Transverse colon (tissue), 4 donors: ENCODE measurements around the gene CSTB. TPM values are rescaled to one million over a fixed set of nuclear protein-coding genes. Genes with fewer than 3 reads are reported as not detected.
A peak's percentile ranks its signal among the peaks of the same experiment; 100 is the strongest.

Source experiments
- DNase-seq: peaks from one replicate; pipeline ENCODE4 v3.0.0-alpha.2; 2019
- H3K27ac ChIP-seq, 4 donors: fragments of 200-600 bp; sonication (generic); 2 replicates each; pipeline ENCODE4 v1.5.1; 2016 to 2018; ENCODE audit warnings: inconsistent platforms in 4 of 4
- H3K27me3 ChIP-seq: fragments of 200-600 bp; sonication (generic); 2 replicates; pipeline ENCODE4 v1.5.1; 2017; ENCODE audit warnings: inconsistent platforms
- H3K36me3 ChIP-seq, 4 donors: fragments of 200-600 bp; sonication (generic); 2 replicates each; pipeline ENCODE4 v1.5.1; 2017 to 2019; ENCODE audit warnings: inconsistent platforms in 4 of 4
- H3K4me1 ChIP-seq, 4 donors: fragments of 200-600 bp; sonication (generic); 2 replicates each; pipeline ENCODE4 v1.5.1; 2017 to 2020; ENCODE audit warnings: inconsistent platforms in 4 of 4
- H3K4me3 ChIP-seq, 4 donors: fragments of 200-600 bp; sonication (generic); 1 replicate in 1 of 4; 2 replicates in 3 of 4; pipeline versions ENCODE4 v1.5.1 to v1.6.1; 2017 to 2019; ENCODE audit warnings: inconsistent platforms in 4 of 4
- H3K9me3 ChIP-seq, 2 donors: fragments of 200-600 bp; sonication (generic); 2 replicates each; pipeline ENCODE4 v1.5.1; 2017 to 2019; ENCODE audit warnings: inconsistent platforms in 2 of 2
- CTCF ChIP-seq, 5 experiments: fragments of 200-600 bp in 3 of 5; fragments of 450-650 bp in 2 of 5; sonication (generic) in 3 of 5; IDR thresholded peaks; 1 replicate in 2 of 5; 2 replicates in 3 of 5; pipeline ENCODE4 v1.5.1; 2016 to 2017; ENCODE audit warnings: antibody characterized with exemption in 5 of 5, inconsistent platforms in 3 of 5, mild to moderate bottlenecking in 2 of 5, moderate library complexity in 1 of 5
- EP300 ChIP-seq: sonication (generic); formaldehyde crosslinking; IDR thresholded peaks from one replicate; pipeline ENCODE4 v1.6.1; 2017; ENCODE audit warnings: antibody characterized with exemption, low read depth
- POLR2A ChIP-seq: fragments of 450-650 bp; IDR thresholded peaks from one replicate; pipeline ENCODE4 v1.6.1; 2016; ENCODE audit warnings: antibody characterized with exemption, mild to moderate bottlenecking, moderate library complexity
- POLR2AphosphoS5 ChIP-seq, 3 donors: sonication (generic); formaldehyde crosslinking; IDR thresholded peaks; one replicate each; pipeline ENCODE4 v1.6.1; 2016; ENCODE audit warnings: antibody characterized with exemption in 3 of 3
- WGBS, 2 donors: methylation state at CpG; one replicate each; pipeline ENCODE4 v1.1.5; 2018; ENCODE audit warnings: low coverage in 1 of 2; 5-methylcytosine and 5-hydroxymethylcytosine counted together
- in situ Hi-C, 4 donors: fragments of 200-750 bp; cut with MboI; loops; one replicate each; pipeline versions ENCODE4 v1.15.0 to v1.15.1; 2017; ENCODE audit warnings: low sequenced_read_pairs in 3 of 4, low pct_ligation_motif_present in 1 of 4, low pct_unique_long_range_greater_than_20kb in 1 of 4
- intact Hi-C: fragments of 100-400 bp; cut with DNase I; formaldehyde crosslinking; loops from one replicate; pipeline ENCODE4 v1.15.1; 2023; ENCODE audit warnings: low total_unique reads
- total RNA-seq, 4 donors: library from RNA; depleted of rRNA; stranded (reverse); fragments of >200 nt; gene quantifications; one replicate each; pipeline ENCODE4 v1.1.0, GENCODE V29; 2016

Gene CSTB
- total RNA-seq, 4 donors from 2014 or later, result 16.1 to 61.7 (median 19.6) TPM

GRCh38 chr21:43737158-43737950, 38.8 kb downstream of the CSTB start:
- DNase-seq, result no peak
- Histone ChIP-seq H3K27me3 (no peaks in the 10 kb centered on the region), H3K27ac (peak overlapping the region in 2 of 4 donors; percentile 2 to 16), H3K4me1 (peaks cover 14 to 27% (median 22%) of the 10 kb centered on the region in 4 donors), H3K36me3 (no peaks in the 10 kb centered on the region), H3K4me3 (no peak overlapping the region), H3K9me3 (no peaks in the 10 kb centered on the region)
- WGBS, 2 donors, result 91 to 100% methylated on average over 2 to 35 of the region's 35 CpGs
- TF ChIP-seq POLR2AphosphoS5 (IDR thresholded peaks at IDR 0.05) (no peak), CTCF (IDR thresholded peaks at IDR 0.05) (no peak), POLR2A (no peak), EP300 (no peak)
- in situ Hi-C loops, result no loop called here
- intact Hi-C loops, result no loop called here

GRCh38 chr21:43736224-43736883, 39.8 kb downstream of the CSTB start:
- H3K27ac ChIP-seq, result no peak overlapping the region
- H3K27me3 ChIP-seq, result no peaks in the 10 kb centered on the region
- no peak for DNase-seq
- no peaks in the 10 kb centered on the region for H3K36me3 ChIP-seq
- no peaks in the 10 kb centered on the region for H3K9me3 ChIP-seq
- in situ Hi-C loops, result no loop called here
- no peak overlapping the region for H3K4me3 ChIP-seq
- TF ChIP-seq CTCF (IDR thresholded peaks at IDR 0.05), result no peak
- TF ChIP-seq POLR2AphosphoS5 (IDR thresholded peaks at IDR 0.05), result no peak
- no peak for TF ChIP-seq POLR2A
- 93 to 94% methylated on average over 7 to 24 of the region's 25 CpGs for WGBS, 2 donors
- H3K4me1 ChIP-seq, result peaks cover 20 to 37% (median 32%) of the 10 kb centered on the region in 4 donors
- intact Hi-C loops, result no loop called here

GRCh38 chr21:43735236-43736091, 40.6 kb downstream of the CSTB start:
- no peaks in the 10 kb centered on the region for H3K36me3 ChIP-seq
- no peak overlapping the region for H3K4me3 ChIP-seq
- H3K27me3 ChIP-seq, result no peaks in the 10 kb centered on the region
- no peak for TF ChIP-seq EP300
- intact Hi-C loops, result no loop called here
- DNase-seq, result no peak
- H3K9me3 ChIP-seq, result no peaks in the 10 kb centered on the region
- H3K4me1 ChIP-seq, result peaks cover 20 to 46% (median 40%) of the 10 kb centered on the region in 4 donors
- peak overlapping the region in 1 of 4 donors; percentile 87 for H3K27ac ChIP-seq
- in situ Hi-C loops, result no loop called here
- 95% methylated on average over 22 of the region's 22 CpGs; no CpG with 5 or more reads in 1 of the 2 donors for WGBS, 2 donors

GRCh38 chr21:43734928-43735229, 41.2 kb downstream of the CSTB start:
- Histone ChIP-seq H3K27ac (peak overlapping the region in 3 of 4 donors; percentile 81 to 87 (median 82)), H3K9me3 (no peaks in the 10 kb centered on the region), H3K27me3 (no peaks in the 10 kb centered on the region), H3K4me1 (peaks cover 20 to 51% (median 42%) of the 10 kb centered on the region in 4 donors), H3K36me3 (no peaks in the 10 kb centered on the region), H3K4me3 (no peak overlapping the region)
- TF ChIP-seq EP300 (no peak), POLR2A (no peak), CTCF (IDR thresholded peaks at IDR 0.05) (no peak)
- WGBS, 2 donors, result 76% methylated on average over 9 of the region's 9 CpGs; no CpG with 5 or more reads in 1 of the 2 donors
- no peak for DNase-seq
- intact Hi-C loops, result no loop called here
- in situ Hi-C loops, result no loop called here
